Thoracic aorta (tissue), 2 donors: Measurements from ENCODE around the gene XXYLT1. TPM values are rescaled to one million over a fixed set of nuclear protein-coding genes. Genes with fewer than 3 reads are reported as not detected.

Experiments
- ATAC-seq: fragments of 150-250 bp; one replicate; pipeline ENCODE4 v1.8.0; 2017; ENCODE audit warnings: low read depth; ENCODE audit not compliant: insufficient number of reproducible peaks, low FRiP score
- DNase-seq: peaks from one replicate; pipeline ENCODE4 v3.0.0-alpha.2; 2020; ENCODE audit warnings: low spot score
- H3K27ac ChIP-seq, 2 donors: fragments of 200-600 bp; sonication (generic); 1 replicate in 1 of 2; 2 replicates in 1 of 2; pipeline ENCODE4 v1.5.1; 2016; ENCODE audit warnings: mild to moderate bottlenecking in 2 of 2, moderate library complexity in 2 of 2
- H3K27me3 ChIP-seq: fragments of 200-600 bp; sonication (generic); replicated peaks from 2 replicates; pipeline ENCODE4 v1.6.0; 2016; ENCODE audit warnings: mild to moderate bottlenecking; ENCODE audit not compliant: insufficient read depth
- H3K36me3 ChIP-seq: fragments of 200-600 bp; sonication (generic); one replicate; pipeline ENCODE4 v1.5.1; 2016
- H3K4me1 ChIP-seq, 2 donors: fragments of 200-600 bp; sonication (generic); 1 replicate in 1 of 2; 2 replicates in 1 of 2; pipeline versions ENCODE4 v1.5.1 to v1.6.0; 2016; ENCODE audit warnings: low read depth in 2 of 2, mild to moderate bottlenecking in 1 of 2; ENCODE audit not compliant: control insufficient read depth in 1 of 2
- H3K4me3 ChIP-seq: fragments of 200-600 bp; sonication (generic); 2 replicates; pipeline ENCODE4 v1.5.1; 2016; ENCODE audit warnings: mild to moderate bottlenecking
- H3K9me3 ChIP-seq: fragments of 200-600 bp; sonication (generic); 2 replicates; pipeline ENCODE4 v1.5.1; 2016
- CTCF ChIP-seq: fragments of 200-600 bp; sonication (generic); IDR thresholded peaks from one replicate; pipeline ENCODE4 v1.5.1; 2019; ENCODE audit warnings: antibody characterized with exemption
- total RNA-seq, 2 donors: library from RNA; depleted of rRNA; stranded (reverse); fragments of >200 nt; gene quantifications; one replicate each; pipeline versions ENCODE4 v1.1.0 to v1.2.3, GENCODE V29; 2016

The XXYLT1 gene
- total RNA-seq, 2 donors from 2014 or later = 17.7 to 21.2 TPM

DNA sequence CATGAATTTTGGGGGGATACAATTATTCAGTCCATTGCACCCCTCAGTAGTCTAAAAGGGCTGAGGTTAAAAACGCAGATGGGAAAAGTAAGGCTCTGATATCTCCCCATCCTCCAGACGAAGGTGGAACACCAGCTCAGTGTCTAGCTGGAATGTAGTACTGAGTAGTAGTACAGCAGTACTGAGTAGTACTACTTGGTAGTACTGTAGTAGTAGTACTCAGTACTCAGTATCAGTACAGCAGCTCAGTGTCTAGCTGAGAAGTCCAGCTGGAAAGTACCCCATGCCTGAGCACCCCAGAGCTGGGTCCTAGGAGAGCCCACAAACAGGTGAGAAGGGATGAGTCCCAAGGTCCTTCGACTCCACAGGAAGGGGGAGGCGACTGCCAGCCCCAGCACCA is 148.7 kb downstream of the XXYLT1 start:
- no peaks in the 10 kb centered on the region for H3K36me3 ChIP-seq
- no peaks in the 10 kb centered on the region for H3K4me1 ChIP-seq
- no peaks in the 10 kb centered on the region for H3K9me3 ChIP-seq
- TF ChIP-seq CTCF = no peak
- no peaks in the 10 kb centered on the region for H3K27me3 ChIP-seq
- ATAC-seq (no peak), DNase-seq (no peak)
- H3K4me3 ChIP-seq = no peak overlapping the region
- H3K27ac ChIP-seq = no peak overlapping the region

- TF ChIP-seq CTCF = no peak
- Histone ChIP-seq H3K27me3 (no peaks in the 10 kb centered on the region), H3K4me3 (no peak overlapping the region), H3K4me1 (no peaks in the 10 kb centered on the region), H3K9me3 (no peaks in the 10 kb centered on the region), H3K27ac (no peak overlapping the region), H3K36me3 (no peaks in the 10 kb centered on the region)
- DNase-seq (no peak), ATAC-seq (no peak)
Measured at GRCh38 chr3:195120267-195120601, 150.7 kb downstream of the XXYLT1 start.

- Histone ChIP-seq H3K36me3 (no peaks in the 10 kb centered on the region), H3K9me3 (no peaks in the 10 kb centered on the region), H3K4me3 (no peak overlapping the region), H3K27me3 (no peaks in the 10 kb centered on the region), H3K4me1 (no peaks in the 10 kb centered on the region), H3K27ac (no peak overlapping the region)
- ATAC-seq (no peak), DNase-seq (no peak)
- no peak for TF ChIP-seq CTCF
Measured at GRCh38 chr3:195119461-195120266, 151.3 kb downstream of the XXYLT1 start.

- H3K36me3 ChIP-seq = no peaks in the 10 kb centered on the region
- H3K4me1 ChIP-seq = no peaks in the 10 kb centered on the region
- H3K4me3 ChIP-seq = no peak overlapping the region
- H3K27me3 ChIP-seq = no peaks in the 10 kb centered on the region
- no peaks in the 10 kb centered on the region for H3K9me3 ChIP-seq
- H3K27ac ChIP-seq = no peak overlapping the region
- DNase-seq (no peak), ATAC-seq (no peak)
- no peak for TF ChIP-seq CTCF
Measured at GRCh38 chr3:195118671-195119070, 152.3 kb downstream of the XXYLT1 start.

- ATAC-seq = no peak
- Histone ChIP-seq H3K27me3 (no peaks in the 10 kb centered on the region), H3K4me1 (no peaks in the 10 kb centered on the region), H3K36me3 (no peaks in the 10 kb centered on the region), H3K4me3 (no peak overlapping the region), H3K27ac (no peak overlapping the region), H3K9me3 (no peaks in the 10 kb centered on the region)
- TF ChIP-seq CTCF = no peak
- no peak for DNase-seq
Measured at GRCh38 chr3:195117978-195118581, 152.9 kb downstream of the XXYLT1 start.
